ENCODE results near the gene DNASE2B.
"Not testable (repeated sequence)": the region's sequence is repeated elsewhere in the genome, so short reads cannot be mapped to it uniquely, and the experiment has no call there.

The DNASE2B gene

GRCh38 chr1:84425150-84425896 lies 27.0 kb downstream of the DNASE2B start:
- DNase-seq (ENCODE audit: low spot score in 2 of 2) (no peak), ATAC-seq (no peak)
- Mint-ChIP-seq H3K4me1 (no peaks in the 10 kb centered on the region), H3K4me3 (no peak overlapping the region), H3K36me3 (no peaks in the 10 kb centered on the region), H3K27ac (no peak overlapping the region), H3K9me3 (no peaks in the 10 kb centered on the region)

- H3K9me3 Mint-ChIP-seq = no peaks in the 10 kb centered on the region
- DNase-seq (ENCODE audit: low spot score in 2 of 2) (no peak), ATAC-seq (no peak)
- no peaks in the 10 kb centered on the region for H3K4me1 Mint-ChIP-seq
- H3K36me3 Mint-ChIP-seq = no peaks in the 10 kb centered on the region
- H3K27ac Mint-ChIP-seq = no peak overlapping the region
- no peak overlapping the region for H3K4me3 Mint-ChIP-seq
These were observed 28.1 kb downstream of the DNASE2B start for GRCh38 chr1:84426376-84426775.

GRCh38 chr1:84427250-84428188 lies 29.2 kb downstream of the DNASE2B start:
- peak; percentile 67 for ATAC-seq
- H3K4me1 Mint-ChIP-seq = no peaks in the 10 kb centered on the region
- no peak overlapping the region for H3K27ac Mint-ChIP-seq
- no peak for DNase-seq (ENCODE audit: low spot score in 2 of 2)
- no peak overlapping the region for H3K4me3 Mint-ChIP-seq
- H3K9me3 Mint-ChIP-seq = no peaks in the 10 kb centered on the region
- H3K36me3 Mint-ChIP-seq = no peaks in the 10 kb centered on the region

GRCh38 chr1:84428235-84428634 lies 30.0 kb downstream of the DNASE2B start:
- H3K4me1 Mint-ChIP-seq = no peaks in the 10 kb centered on the region
- H3K9me3 Mint-ChIP-seq = no peaks in the 10 kb centered on the region
- no peak for DNase-seq (ENCODE audit: low spot score in 2 of 2)
- H3K27ac Mint-ChIP-seq = no peak overlapping the region
- ATAC-seq = no peak
- H3K36me3 Mint-ChIP-seq = no peaks in the 10 kb centered on the region
- no peak overlapping the region for H3K4me3 Mint-ChIP-seq

- Mint-ChIP-seq H3K4me1 (no peaks in the 10 kb centered on the region), H3K36me3 (no peaks in the 10 kb centered on the region), H3K9me3 (no peaks in the 10 kb centered on the region), H3K4me3 (no peak overlapping the region), H3K27ac (no peak overlapping the region)
- no peak for ATAC-seq
- no peak for DNase-seq (ENCODE audit: low spot score in 2 of 2)
These were observed 30.9 kb downstream of the DNASE2B start for GRCh38 chr1:84429231-84429630.

GRCh38 chr1:84430546-84430945 lies 32.3 kb downstream of the DNASE2B start:
- DNase-seq (ENCODE audit: low spot score in 2 of 2) = no peak
- Mint-ChIP-seq H3K36me3 (no peaks in the 10 kb centered on the region), H3K27ac (no peak overlapping the region), H3K4me1 (no peaks in the 10 kb centered on the region), H3K9me3 (no peaks in the 10 kb centered on the region), H3K4me3 (no peak overlapping the region)
- no peak for ATAC-seq

GRCh38 chr1:84433258-84434080 lies 35.2 kb downstream of the DNASE2B start:
- DNase-seq (ENCODE audit: low spot score in 2 of 2) (peak; percentile 17 to 59), ATAC-seq (peak; percentile 86)
- Mint-ChIP-seq H3K4me3 (peak overlapping the region; percentile 19), H3K36me3 (no peaks in the 10 kb centered on the region), H3K9me3 (no peaks in the 10 kb centered on the region), H3K27ac (peak overlapping the region; percentile 23), H3K4me1 (no peaks in the 10 kb centered on the region)

- Mint-ChIP-seq H3K27ac (no peak overlapping the region), H3K36me3 (no peaks in the 10 kb centered on the region), H3K4me1 (no peaks in the 10 kb centered on the region), H3K9me3 (no peaks in the 10 kb centered on the region), H3K4me3 (peak overlapping the region; percentile 19)
- ATAC-seq = no peak
- DNase-seq (ENCODE audit: low spot score in 2 of 2) = no peak
These were observed 35.9 kb downstream of the DNASE2B start for GRCh38 chr1:84434081-84434769.

GRCh38 chr1:84434801-84435549 lies 36.7 kb downstream of the DNASE2B start:
- ATAC-seq (peak; percentile 8), DNase-seq (ENCODE audit: low spot score in 2 of 2) (no peak)
- H3K4me3 Mint-ChIP-seq = no peak overlapping the region

GRCh38 chr1:84436876-84437655 lies 38.8 kb downstream of the DNASE2B start:
- no peak for ATAC-seq
- H3K27ac Mint-ChIP-seq = no peak overlapping the region
- no peaks in the 10 kb centered on the region for H3K4me1 Mint-ChIP-seq
- no peak for DNase-seq (ENCODE audit: low spot score in 2 of 2)
- no peaks in the 10 kb centered on the region for H3K9me3 Mint-ChIP-seq
- no peaks in the 10 kb centered on the region for H3K36me3 Mint-ChIP-seq
- no peak overlapping the region for H3K4me3 Mint-ChIP-seq

More at GRCh38 chr1:84434801-84435549, 36.7 kb downstream of the DNASE2B start:
- no peak overlapping the region for H3K27ac Mint-ChIP-seq
- no peaks in the 10 kb centered on the region for H3K36me3 Mint-ChIP-seq
- H3K4me1 Mint-ChIP-seq = no peaks in the 10 kb centered on the region
- no peaks in the 10 kb centered on the region for H3K9me3 Mint-ChIP-seq

GRCh38 chr1:84442256-84442655 lies 44.0 kb downstream of the DNASE2B start:
- Mint-ChIP-seq H3K4me1 (peaks cover 5% of the 10 kb centered on the region), H3K27ac (peak overlapping the region; percentile 23), H3K9me3 (no peaks in the 10 kb centered on the region), H3K36me3 (no peaks in the 10 kb centered on the region), H3K4me3 (no peak overlapping the region)
- ATAC-seq (peak; percentile 99), DNase-seq (ENCODE audit: low spot score in 2 of 2) (no peak)

GRCh38 chr1:84442747-84443646 lies 44.7 kb downstream of the DNASE2B start:
- peak overlapping the region; percentile 23 for H3K27ac Mint-ChIP-seq
- DNase-seq (ENCODE audit: low spot score in 2 of 2) = peak in 1 of 2 donors; percentile 54
- not testable (repeated sequence) for H3K36me3 Mint-ChIP-seq

GRCh38 chr1:84448704-84449103 lies 50.4 kb downstream of the DNASE2B start:
- not testable (repeated sequence) for ATAC-seq; H3K4me1 Mint-ChIP-seq; H3K9me3 Mint-ChIP-seq; H3K27ac Mint-ChIP-seq; H3K36me3 Mint-ChIP-seq; DNase-seq (ENCODE audit: low spot score in 2 of 2); H3K4me3 Mint-ChIP-seq

More at GRCh38 chr1:84442747-84443646, 44.7 kb downstream of the DNASE2B start:
- ATAC-seq = peak; percentile 69
- not testable (repeated sequence) for H3K4me3 Mint-ChIP-seq, H3K9me3 Mint-ChIP-seq, H3K4me1 Mint-ChIP-seq

Data from stimulated activated effector memory CD8-positive, alpha-beta T cell treated with anti-CD3 and anti-CD28 coated beads, Interleukin-12 subunit alpha, Interleukin-12 subunit beta, amount 100 ng/mL, for 72 hours (primary cell).